GM06990 (cell line): ENCODE data around the gene SMYD4.
A peak's percentile ranks its signal among the peaks of the same experiment; 100 is the strongest.

Experiments
- DNase-seq: peaks from one replicate; pipeline ENCODE4 v3.0.0-alpha.2; 2011; ENCODE audit not compliant: insufficient read length; ENCODE audit errors: extremely low read depth
- H3K27me3 ChIP-seq: replicated peaks from 2 replicates; pipeline ENCODE4 v1.6.0; 2011; ENCODE audit warnings: low read length; ENCODE audit not compliant: control insufficient read depth, insufficient read depth
- H3K36me3 ChIP-seq: 2 replicates; pipeline ENCODE4 v1.5.1; 2011; ENCODE audit warnings: low read length; ENCODE audit not compliant: control insufficient read depth, insufficient read depth
- H3K4me3 ChIP-seq: replicated peaks from 2 replicates; pipeline ENCODE4 v1.5.1; 2011; ENCODE audit warnings: low read depth, mild to moderate bottlenecking, control low read depth, low read length
- TF ChIP-seq, protein P1 (sequence below): IDR thresholded peaks from 2 replicates; pipeline ENCODE4 v1.5.1; 2011; ENCODE audit warnings: low read length, control low read depth, mild to moderate bottlenecking, inconsistent platforms; ENCODE audit not compliant: insufficient read depth, poor library complexity, severe bottlenecking

The SMYD4 gene

DNA sequence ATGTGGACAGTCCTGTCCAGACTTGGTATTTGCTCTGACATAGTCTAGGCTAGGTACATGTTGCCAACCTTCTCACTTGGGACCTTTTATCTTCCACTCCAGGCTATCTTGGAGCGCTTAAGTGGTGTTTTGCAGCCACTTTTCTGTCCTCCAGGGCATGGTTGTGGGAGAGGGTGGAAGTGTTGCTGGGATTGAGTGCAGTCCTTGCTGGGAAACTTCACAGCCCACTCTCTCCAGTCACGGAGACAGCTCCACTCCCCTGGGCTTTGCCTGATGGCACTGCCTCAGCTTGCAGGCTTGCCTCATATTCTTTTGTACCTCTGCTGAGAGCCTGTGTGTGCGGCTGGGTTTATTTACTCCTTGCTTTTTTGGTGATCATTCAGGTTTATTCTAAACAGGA is 17.5 kb upstream of the SMYD4 start:
- DNase-seq: no peak
- Histone ChIP-seq H3K4me3 (no peak overlapping the region), H3K27me3 (no peaks in the 10 kb centered on the region), H3K36me3 (peaks cover 11% of the 10 kb centered on the region)
- TF ChIP-seq, protein P1, sequence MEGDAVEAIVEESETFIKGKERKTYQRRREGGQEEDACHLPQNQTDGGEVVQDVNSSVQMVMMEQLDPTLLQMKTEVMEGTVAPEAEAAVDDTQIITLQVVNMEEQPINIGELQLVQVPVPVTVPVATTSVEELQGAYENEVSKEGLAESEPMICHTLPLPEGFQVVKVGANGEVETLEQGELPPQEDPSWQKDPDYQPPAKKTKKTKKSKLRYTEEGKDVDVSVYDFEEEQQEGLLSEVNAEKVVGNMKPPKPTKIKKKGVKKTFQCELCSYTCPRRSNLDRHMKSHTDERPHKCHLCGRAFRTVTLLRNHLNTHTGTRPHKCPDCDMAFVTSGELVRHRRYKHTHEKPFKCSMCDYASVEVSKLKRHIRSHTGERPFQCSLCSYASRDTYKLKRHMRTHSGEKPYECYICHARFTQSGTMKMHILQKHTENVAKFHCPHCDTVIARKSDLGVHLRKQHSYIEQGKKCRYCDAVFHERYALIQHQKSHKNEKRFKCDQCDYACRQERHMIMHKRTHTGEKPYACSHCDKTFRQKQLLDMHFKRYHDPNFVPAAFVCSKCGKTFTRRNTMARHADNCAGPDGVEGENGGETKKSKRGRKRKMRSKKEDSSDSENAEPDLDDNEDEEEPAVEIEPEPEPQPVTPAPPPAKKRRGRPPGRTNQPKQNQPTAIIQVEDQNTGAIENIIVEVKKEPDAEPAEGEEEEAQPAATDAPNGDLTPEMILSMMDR: no peak

DNA sequence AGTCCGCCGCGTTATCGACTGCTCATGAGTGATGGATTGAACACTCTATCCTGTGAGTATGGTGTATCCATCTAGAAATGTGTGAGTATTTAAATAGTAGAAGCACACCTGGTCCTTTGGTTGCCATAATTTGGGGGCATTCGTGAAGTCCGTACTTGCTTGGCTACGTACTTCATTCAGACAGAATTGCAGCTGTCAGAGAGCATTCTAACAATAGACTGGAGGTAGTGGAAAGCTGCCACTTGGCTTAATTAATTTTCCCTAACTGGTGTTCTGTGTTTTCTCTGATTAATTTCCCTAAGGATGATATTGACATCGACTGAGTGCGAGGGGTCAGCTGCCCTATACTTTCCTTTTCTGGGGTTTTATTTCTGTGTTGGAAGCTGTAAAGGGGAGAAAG is 14.2 kb upstream of the SMYD4 start:
- DNase-seq: no peak
- Histone ChIP-seq H3K27me3 (no peaks in the 10 kb centered on the region), H3K4me3 (no peak overlapping the region), H3K36me3 (peaks cover 10% of the 10 kb centered on the region)
- TF ChIP-seq, protein P1: no peak

GRCh38 chr17:1839516-1839915 is 9.8 kb upstream of the SMYD4 start:
- no peaks in the 10 kb centered on the region for H3K27me3 ChIP-seq
- peaks cover 4% of the 10 kb centered on the region for H3K36me3 ChIP-seq
- TF ChIP-seq, protein P1: no peak
- no peak for DNase-seq
- H3K4me3 ChIP-seq: no peak overlapping the region

DNA sequence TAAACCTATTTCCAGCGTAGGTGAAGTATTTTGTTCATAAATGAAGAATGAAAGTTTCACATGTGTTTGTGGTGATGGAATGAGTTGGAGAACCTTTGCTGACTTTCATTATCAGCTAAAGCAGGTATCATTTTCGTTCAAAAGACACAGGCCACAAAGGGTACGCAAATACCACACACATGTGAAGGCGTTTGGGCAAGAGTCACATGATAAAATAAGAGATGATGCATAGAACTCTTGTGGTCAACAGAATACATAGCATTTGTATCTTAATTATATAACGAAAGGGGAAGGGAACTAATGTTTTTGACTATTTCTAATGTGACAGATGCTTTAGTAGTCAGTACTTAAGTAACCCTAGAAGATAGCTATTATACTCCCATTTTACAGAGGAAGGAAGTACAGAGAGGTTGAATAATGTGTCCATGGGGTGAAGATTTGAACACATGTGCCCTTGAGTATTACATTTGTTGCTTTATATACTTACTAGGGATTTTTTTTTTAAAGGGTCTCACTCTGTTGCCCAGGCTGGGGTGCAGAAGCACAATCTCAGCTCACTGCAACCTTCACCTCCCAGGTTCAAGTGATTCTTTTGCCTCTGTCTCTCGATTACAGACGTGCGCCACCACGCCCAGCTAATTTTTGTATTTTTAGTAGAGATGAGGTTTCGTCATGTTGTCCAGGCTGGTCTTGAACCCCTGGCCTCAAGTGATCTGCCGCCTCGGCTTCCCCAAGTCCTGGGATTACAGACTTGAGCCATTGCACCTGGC is 4.9 kb upstream of the SMYD4 start:
- TF ChIP-seq, protein P1: no peak
- Histone ChIP-seq H3K36me3 (no peaks in the 10 kb centered on the region), H3K4me3 (no peak overlapping the region), H3K27me3 (no peaks in the 10 kb centered on the region)
- peak; percentile 85 for DNase-seq

DNA sequence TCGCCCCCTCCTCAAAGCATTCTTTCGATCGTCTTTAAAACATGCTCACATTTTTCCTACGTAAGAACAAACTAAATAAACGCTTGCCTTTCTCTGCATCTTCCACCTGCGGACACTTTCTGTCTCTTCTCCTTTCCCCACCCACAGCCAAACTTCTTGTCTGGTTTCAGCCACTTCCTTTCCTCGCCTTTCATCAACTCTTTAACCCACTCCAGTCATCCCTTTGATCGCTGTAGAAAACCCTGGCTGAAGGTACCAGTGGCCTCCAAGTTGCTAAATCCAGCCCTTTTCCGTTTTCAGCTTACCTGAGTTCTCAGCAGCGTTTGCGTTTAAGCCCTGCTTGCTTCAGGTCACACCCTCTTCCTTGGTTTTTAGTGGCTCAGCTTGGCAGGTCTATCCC is 586 bp upstream of the SMYD4 start:
- TF ChIP-seq, protein P1: no peak
- Histone ChIP-seq H3K27me3 (no peaks in the 10 kb centered on the region), H3K4me3 (peak overlapping the region; percentile 88), H3K36me3 (peaks cover 1% of the 10 kb centered on the region; the same call in 1 of the 2 replicates)
- DNase-seq: no peak
